IPS-11a (cell line): ENCODE data around the gene CCDC192.

Experiments used
- H3K4me3 ChIP-seq: one replicate; pipeline ENCODE4 v1.5.1; 2013; ENCODE audit warnings: low read depth, low read length, control low read depth

The CCDC192 gene

DNA sequence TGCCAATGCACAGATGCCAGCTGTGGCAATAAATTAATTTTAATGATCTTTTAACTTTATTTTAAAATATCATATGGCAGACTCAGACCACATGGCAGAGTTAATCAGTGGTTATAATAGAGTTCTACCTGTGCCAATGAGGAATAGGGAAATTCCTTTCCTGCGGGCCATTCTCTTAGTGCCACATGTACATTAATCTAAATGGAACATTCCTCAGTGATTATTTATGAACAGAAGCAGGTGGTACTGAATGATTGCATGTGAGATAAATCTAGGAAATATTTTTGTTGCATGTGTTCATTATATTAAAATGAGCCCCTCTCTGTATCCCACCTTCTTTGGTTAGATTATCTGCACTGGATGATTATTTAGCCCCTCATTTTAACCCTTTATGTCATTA, 102.3 kb downstream of the CCDC192 start:
- H3K4me3 ChIP-seq: no peak overlapping the region

GRCh38 chr5:127806776-127807175, 103.6 kb downstream of the CCDC192 start:
- no peak overlapping the region for H3K4me3 ChIP-seq

- H3K4me3 ChIP-seq: no peak overlapping the region
Observed at GRCh38 chr5:127809533-127809932, 106.3 kb downstream of the CCDC192 start.

GRCh38 chr5:127810017-127810416, 106.8 kb downstream of the CCDC192 start:
- H3K4me3 ChIP-seq: no peak overlapping the region

- H3K4me3 ChIP-seq: no peak overlapping the region
Observed at GRCh38 chr5:127810707-127811490, 107.7 kb downstream of the CCDC192 start.

DNA sequence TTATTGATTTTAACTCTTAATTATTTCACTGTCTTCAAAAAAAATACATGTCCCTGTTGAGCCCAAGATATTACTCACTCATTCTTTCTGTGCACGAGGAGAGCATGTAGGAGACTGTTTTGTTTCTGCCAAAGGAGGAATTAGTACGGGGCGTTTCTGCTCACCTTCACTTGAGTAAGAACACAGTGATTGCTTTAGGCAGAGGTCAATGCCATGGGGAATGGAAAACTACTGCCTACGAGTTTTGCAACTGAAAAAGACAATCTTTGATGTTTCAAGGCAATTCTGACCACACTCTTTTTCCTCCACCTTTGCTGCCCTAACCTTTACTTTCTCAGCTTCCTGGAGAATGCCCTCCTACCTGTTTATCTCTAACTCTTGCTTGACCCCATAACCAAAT, 109.4 kb downstream of the CCDC192 start:
- H3K4me3 ChIP-seq: no peak overlapping the region

DNA sequence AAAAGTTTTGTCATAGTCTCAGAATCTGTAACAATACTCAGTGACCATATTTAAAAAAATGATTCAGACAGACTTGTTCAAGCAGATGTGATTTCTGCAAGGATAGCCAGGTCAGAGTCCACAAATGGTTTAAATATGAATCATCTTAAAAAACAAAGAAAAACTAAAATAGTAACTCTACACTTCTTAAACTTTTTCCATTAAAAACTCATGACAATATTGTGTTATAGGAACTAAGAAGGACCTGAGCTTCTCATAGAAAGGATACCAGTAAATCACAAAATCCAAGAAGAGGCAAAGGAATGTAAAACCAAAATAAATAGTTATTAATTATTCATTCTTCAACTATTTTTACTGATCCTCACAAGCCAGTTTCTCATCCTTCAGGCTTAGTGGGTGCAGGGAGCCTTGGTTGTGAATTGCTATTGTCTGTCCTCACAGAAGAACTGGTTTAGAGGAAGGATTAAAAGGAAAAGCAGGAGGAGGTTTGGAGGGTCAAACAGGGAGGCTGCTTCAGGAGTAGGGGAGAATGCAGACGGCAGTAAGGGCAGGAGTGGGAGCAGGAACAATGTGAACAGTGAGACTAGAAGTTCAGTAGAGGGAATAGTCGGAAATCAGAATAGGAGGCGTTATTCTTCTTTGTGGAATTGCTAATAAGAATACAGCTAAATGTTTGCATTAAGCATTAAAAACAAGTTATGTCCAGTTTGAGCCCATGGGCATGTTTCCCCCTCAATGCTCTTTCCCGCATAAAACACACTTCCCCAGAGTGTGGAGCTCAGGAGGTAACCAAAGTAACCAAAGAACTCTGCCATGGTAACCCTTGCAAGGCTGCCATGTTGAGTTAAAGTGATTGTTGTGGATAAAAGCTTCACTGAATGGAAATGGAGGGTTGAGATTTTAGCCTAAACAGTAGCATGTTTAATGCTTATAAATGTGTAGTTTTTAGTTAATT, 110.7 kb downstream of the CCDC192 start:
- no peak overlapping the region for H3K4me3 ChIP-seq

DNA sequence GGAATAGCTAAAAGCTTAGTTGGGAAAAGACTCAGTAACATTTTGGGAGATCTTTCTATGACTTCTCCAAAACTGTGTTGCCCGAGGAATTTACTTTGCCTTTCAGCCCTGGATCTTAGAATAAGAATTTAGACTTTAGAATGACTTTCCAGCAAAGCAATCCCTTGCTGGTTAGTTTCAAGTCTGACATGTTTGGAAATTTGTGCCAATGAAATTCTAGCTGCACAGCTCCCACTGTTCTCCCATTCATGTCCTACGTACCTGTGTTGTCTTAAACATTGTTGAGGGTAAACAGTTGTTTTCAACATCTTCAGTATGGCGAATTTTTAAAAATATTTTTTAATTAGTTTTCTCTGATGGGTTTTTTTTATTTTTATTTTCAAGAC, 111.4 kb downstream of the CCDC192 start:
- no peak overlapping the region for H3K4me3 ChIP-seq

- H3K4me3 ChIP-seq: no peak overlapping the region
Observed at GRCh38 chr5:127820910-127821553, 117.8 kb downstream of the CCDC192 start.

- H3K4me3 ChIP-seq: no peak overlapping the region
Observed at GRCh38 chr5:127821896-127822295, 118.7 kb downstream of the CCDC192 start.

GRCh38 chr5:127824126-127824525, 120.9 kb downstream of the CCDC192 start:
- no peak overlapping the region for H3K4me3 ChIP-seq

DNA sequence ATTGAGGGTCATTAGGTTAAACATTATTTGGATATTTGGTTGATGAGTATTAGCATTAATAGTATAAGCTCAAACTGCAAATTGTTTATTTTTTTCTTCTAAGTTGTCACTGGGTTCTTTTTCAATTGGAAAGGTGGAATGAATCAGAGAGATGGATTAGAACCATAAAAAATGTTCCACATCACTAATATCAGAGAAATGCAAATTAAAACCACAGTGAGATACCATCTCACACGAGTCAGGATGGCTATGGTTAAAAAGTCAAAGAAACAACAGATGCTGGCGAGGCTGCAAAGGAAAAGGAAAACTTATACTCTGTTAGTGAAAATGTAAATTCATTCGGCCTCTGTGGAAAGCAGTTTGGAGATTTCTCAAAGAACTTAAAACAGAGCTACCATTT, 122.8 kb downstream of the CCDC192 start:
- H3K4me3 ChIP-seq: no peak overlapping the region

GRCh38 chr5:127827451-127827850, 124.3 kb downstream of the CCDC192 start:
- no peak overlapping the region for H3K4me3 ChIP-seq

DNA sequence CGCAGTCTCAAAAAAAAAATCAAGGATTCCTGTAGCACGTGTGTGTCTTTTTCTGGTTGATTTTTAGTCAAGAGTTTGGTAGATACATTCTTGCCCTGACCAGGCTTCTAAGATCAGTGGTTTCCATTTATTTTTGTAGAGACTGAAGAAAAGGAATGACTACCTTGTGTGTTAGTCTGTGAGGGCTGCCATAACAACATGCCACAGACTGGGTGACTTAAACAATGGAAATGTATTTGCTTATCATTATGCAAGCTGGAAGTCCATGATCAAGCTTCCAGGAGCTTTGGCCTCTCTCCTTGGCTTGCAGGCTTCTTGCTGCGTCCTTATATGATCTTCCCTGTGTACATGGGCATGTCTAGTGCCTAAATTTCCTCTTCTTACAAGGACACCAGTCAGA, 127.0 kb downstream of the CCDC192 start:
- no peak overlapping the region for H3K4me3 ChIP-seq

DNA sequence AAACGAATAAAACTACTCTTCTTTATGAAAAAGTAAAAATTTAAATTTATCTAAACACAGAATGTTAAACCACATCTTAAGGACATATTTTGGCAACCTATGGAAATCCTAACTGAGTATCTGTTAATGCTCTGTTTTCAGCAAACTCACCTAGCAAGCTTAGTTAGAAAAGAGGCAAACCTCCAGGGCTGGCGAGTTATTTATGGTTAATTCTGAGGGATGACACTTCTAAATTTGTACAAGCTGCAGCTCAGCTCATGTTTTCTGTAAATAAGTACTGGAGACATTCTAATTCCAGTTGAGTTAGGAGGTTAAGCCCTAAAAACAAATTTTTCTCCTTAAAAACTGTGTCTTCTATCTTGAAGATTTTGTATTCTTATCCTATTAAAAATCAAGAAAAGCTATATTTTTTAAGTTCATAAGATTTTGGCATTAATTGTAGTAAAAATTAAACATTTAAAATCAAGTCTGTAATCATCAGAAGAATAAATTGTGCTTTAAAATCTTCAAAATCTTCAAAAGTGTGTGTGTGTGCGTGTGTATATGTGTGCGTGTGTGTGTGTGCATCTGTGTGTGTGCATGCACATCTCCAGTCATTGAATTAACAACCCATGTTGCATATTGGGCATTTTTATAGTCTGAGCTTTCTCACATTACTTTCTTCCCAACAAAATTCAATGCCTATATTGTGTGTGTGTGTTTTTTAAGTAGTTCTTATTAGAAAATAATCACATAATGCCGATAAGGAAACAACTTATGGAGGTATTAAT, 127.8 kb downstream of the CCDC192 start:
- H3K4me3 ChIP-seq: no peak overlapping the region

- no peak overlapping the region for H3K4me3 ChIP-seq
Observed at GRCh38 chr5:127832067-127832466, 128.9 kb downstream of the CCDC192 start.

DNA sequence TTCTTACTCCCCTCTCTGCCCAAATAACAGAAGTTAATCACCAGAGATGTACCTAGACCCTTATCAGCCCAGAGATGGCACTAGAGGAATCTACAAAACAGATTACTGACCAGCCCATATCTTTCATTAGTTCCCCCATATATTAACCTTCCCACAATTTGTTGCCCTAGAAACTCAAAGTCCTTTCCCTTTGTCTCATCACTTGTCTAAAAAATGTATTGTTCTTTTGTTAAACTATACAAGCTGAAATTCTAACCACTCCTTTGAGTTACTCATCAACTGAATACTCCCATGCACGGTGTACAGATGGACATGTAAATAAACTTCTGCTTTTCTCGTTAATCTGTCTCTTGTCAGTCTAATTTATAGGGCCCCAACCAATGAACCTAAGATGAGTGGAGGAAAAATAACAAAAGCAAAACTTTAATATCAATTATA, 130.9 kb downstream of the CCDC192 start:
- no peak overlapping the region for H3K4me3 ChIP-seq

- H3K4me3 ChIP-seq: no peak overlapping the region
Observed at GRCh38 chr5:127834554-127834953, 131.4 kb downstream of the CCDC192 start.

- no peak overlapping the region for H3K4me3 ChIP-seq
Observed at GRCh38 chr5:127838661-127839060, 135.5 kb downstream of the CCDC192 start.

DNA sequence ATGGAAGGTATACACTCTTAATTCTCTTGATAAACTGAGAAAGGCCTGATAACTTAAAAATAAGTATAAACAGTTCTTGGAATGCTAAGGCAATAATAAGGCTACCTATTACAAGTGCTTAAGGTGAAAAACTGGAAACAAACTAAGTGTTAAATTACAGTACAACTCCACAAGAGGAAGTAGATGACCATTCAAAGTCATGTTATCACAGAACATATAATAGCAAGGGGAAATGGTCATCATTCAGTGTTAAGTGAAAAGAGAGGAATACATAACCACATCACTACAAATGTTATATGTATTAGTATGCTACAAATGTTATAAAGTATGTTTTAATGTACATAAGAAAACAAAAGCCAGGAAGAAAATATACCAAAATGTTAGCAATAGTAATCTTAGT, 135.9 kb downstream of the CCDC192 start:
- no peak overlapping the region for H3K4me3 ChIP-seq
